ENCODE data around the gene DGKZ.

Gene DGKZ

DNA sequence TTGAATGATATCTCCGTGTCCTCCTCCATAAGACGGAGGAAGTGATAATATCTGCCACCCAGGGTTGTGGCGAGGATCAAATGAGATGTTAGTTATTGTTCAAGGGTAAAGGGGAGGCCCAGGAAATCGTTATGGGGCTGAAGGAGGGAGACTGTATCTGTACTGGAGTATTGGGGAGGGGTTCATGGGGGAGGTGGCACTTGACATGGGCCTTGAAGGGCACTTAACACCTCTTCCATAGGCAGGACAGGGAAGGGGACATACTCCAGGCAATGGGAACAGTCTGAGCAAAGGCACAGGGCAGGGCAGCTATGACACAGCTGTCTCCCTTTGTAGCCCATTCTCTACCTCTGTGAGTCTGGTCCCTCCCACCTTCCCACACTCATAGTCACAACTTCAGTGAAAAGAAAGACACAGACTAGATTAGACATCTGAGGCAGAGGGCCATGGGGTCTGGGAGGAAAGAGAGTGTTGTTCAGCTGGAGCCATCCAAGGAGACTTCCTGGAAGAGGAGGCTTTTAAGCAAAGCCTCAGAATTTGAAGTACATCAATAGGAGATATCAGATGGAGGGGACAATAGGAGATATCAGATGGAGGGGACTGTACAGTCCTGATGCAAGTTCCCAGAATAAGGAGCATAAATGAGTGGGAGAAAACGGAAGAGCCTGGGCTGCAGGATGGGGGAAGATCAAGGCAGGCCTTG, 15.8 kb upstream of the DGKZ start:
- Histone ChIP-seq H3K9me3 (ENCODE audit: control insufficient read depth, low read length) (no peaks in the 10 kb centered on the region), H3K27me3 (ENCODE audit: control insufficient read depth, insufficient read depth, low read length) (peaks cover 52% of the 10 kb centered on the region), H3K36me3 (ENCODE audit: control insufficient read depth, insufficient read depth, low read length) (no peaks in the 10 kb centered on the region), H3K4me3 (ENCODE audit: low read length) (no peak overlapping the region), H3K4me1 (ENCODE audit: control insufficient read depth, insufficient read depth, low read length) (peaks cover 8% of the 10 kb centered on the region), H3K9ac (ENCODE audit: low read length) (no peak overlapping the region)

DNA sequence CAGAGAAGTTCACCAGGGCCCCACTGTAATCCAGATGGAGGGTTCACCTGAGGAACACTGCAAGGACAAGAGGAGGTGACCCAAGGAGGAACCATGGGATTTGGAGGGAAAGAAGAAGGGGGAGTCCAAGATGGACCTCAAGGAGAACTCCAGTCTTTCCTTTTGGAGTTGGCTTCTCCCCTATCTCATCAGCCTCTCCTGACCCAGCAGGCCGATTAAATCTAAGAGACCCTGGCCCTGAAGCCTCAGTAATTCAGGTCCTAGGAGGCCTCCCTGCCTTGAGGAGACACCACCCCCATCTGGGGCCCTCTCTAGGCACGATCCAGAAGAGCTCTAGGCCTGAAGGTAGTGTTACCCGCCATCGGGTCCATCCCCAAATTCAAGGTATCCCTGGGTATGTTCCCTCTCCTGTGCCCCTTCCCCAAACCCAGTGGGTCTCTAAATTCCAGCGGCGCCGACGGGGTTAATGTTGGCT, 15.1 kb upstream of the DGKZ start:
- no peak overlapping the region for H3K4me3 ChIP-seq (ENCODE audit: low read length)
- peaks cover 52% of the 10 kb centered on the region for H3K27me3 ChIP-seq (ENCODE audit: control insufficient read depth, insufficient read depth, low read length)
- H3K4me1 ChIP-seq (ENCODE audit: control insufficient read depth, insufficient read depth, low read length) = peaks cover 8% of the 10 kb centered on the region
- no peak overlapping the region for H3K9ac ChIP-seq (ENCODE audit: low read length)
- no peaks in the 10 kb centered on the region for H3K36me3 ChIP-seq (ENCODE audit: control insufficient read depth, insufficient read depth, low read length)
- H3K9me3 ChIP-seq (ENCODE audit: control insufficient read depth, low read length) = no peaks in the 10 kb centered on the region

DNA sequence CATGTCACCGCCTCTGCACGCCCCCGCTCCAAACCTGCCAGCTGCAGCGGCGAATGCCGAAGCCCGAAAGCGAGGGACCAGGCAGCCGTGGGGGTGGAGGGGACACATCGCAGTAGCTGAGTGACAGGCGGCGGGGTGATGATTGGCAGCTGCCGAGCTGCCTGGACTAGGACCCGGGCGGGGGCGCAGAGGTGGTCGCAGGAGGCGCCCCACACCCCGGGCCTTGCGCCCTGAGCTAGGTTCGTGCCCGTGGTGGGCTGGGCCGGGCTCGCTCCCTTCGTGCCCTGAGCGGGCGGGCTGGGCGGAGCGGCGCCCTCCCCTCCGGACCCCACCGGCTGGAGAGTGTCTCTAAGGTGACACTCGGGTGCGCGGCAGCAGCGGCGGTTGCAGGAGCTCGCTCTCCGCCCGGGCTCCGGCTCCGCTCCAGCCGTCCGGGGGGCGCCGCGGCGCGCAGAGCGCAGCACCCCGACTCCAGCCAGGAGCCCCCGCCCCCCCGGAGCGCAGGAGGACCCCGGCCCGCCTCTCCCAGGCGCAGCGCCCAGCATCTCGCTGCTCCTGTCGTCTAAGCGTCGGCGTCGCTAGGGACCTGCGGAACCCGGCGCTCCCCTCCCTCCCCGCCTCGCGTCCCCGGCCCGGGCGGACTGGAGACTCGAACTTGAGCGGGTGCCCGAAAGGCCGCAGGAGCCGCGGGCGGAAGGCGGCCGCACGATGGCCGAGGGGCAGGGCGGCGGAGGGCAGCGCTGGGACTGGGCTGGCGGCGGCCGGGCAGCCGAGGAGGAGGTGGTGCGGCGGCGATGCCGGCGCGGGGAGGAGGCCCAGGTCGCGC, 14.5 kb upstream of the DGKZ start:
- H3K9ac ChIP-seq (ENCODE audit: low read length) = no peak overlapping the region
- H3K4me1 ChIP-seq (ENCODE audit: control insufficient read depth, insufficient read depth, low read length) = peaks cover 8% of the 10 kb centered on the region
- no peaks in the 10 kb centered on the region for H3K36me3 ChIP-seq (ENCODE audit: control insufficient read depth, insufficient read depth, low read length)
- H3K4me3 ChIP-seq (ENCODE audit: low read length) = no peak overlapping the region
- H3K9me3 ChIP-seq (ENCODE audit: control insufficient read depth, low read length) = no peaks in the 10 kb centered on the region
- peaks cover 52% of the 10 kb centered on the region for H3K27me3 ChIP-seq (ENCODE audit: control insufficient read depth, insufficient read depth, low read length)

DNA sequence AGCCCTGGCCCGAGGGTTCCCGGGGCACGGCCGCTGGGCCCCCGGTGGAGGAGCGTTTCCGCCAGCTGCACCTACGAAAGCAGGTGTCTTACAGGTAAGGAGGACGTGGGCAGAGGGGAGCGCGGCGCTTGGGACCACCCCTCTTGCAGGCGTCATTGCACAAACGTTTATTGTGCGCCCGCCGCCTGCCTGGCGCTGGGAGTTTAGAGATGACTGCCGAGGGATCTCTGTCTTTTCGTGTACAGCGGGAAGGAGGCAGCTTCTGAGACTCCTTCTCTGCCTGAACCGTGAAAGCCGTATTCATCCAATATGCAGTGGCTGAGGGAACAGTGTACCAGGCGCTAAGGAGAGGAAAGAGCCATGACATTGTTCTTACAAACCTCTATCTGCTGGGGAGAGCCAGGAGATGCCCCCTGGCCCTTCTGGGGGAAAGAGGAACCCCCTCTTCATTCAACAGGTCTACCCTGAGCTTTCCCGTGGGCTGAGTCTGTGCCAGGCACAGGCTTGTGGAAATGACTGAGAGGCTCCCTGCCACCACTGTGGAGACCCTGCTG, 13.8 kb upstream of the DGKZ start:
- H3K9ac ChIP-seq (ENCODE audit: low read length) = no peak overlapping the region
- no peaks in the 10 kb centered on the region for H3K36me3 ChIP-seq (ENCODE audit: control insufficient read depth, insufficient read depth, low read length)
- H3K9me3 ChIP-seq (ENCODE audit: control insufficient read depth, low read length) = no peaks in the 10 kb centered on the region
- no peak overlapping the region for H3K4me3 ChIP-seq (ENCODE audit: low read length)
- H3K4me1 ChIP-seq (ENCODE audit: control insufficient read depth, insufficient read depth, low read length) = peaks cover 8% of the 10 kb centered on the region
- H3K27me3 ChIP-seq (ENCODE audit: control insufficient read depth, insufficient read depth, low read length) = peaks cover 52% of the 10 kb centered on the region

DNA sequence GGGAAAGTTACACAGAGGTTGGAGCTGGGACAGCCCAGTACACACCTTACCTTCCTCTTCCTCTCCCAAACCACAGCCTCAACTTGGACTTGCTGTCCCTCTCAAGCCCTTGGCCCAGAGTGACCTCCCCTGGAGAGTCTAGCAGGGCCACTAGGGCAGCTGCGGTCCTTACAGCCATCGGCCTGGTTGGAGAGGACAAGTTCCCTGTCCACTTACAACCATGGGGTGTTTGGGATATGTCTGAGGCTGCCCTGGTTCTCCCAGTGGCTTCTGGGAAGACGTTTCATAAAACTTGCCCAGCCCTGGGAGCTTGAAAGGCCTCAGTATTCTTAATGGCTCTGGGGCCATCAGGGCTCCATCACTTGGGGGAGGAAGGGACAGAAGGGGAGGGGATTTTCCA, 13.1 kb upstream of the DGKZ start:
- Histone ChIP-seq H3K9me3 (ENCODE audit: control insufficient read depth, low read length) (no peaks in the 10 kb centered on the region), H3K4me1 (ENCODE audit: control insufficient read depth, insufficient read depth, low read length) (peaks cover 15% of the 10 kb centered on the region), H3K9ac (ENCODE audit: low read length) (no peak overlapping the region)

DNA sequence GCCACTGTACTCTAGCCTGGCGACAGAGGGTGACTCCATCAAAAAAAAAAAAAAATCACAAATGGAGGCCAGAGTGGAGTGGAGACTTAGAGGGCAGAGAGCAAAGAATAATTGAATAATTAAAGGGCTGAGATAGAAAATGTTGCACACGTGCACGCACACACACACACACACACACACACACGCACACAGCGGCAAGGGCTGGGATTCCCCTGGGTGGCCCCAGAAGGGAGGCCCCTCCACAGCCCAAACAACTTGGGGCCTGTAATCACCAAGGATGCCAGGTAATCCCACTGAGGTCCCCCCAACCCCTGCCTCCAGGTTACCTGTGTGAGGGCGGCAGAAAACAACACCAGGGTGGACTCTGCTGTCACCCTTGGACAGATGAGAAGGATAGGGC, 12.0 kb upstream of the DGKZ start:
- Histone ChIP-seq H3K27me3 (ENCODE audit: control insufficient read depth, insufficient read depth, low read length) (peaks cover 49% of the 10 kb centered on the region), H3K9ac (ENCODE audit: low read length) (no peak overlapping the region), H3K9me3 (ENCODE audit: control insufficient read depth, low read length) (no peaks in the 10 kb centered on the region), H3K4me3 (ENCODE audit: low read length) (no peak overlapping the region), H3K4me1 (ENCODE audit: control insufficient read depth, insufficient read depth, low read length) (peaks cover 22% of the 10 kb centered on the region), H3K36me3 (ENCODE audit: control insufficient read depth, insufficient read depth, low read length) (no peaks in the 10 kb centered on the region)

More for the DNA sequence above, 13.1 kb upstream of the DGKZ start:
- no peaks in the 10 kb centered on the region for H3K36me3 ChIP-seq (ENCODE audit: control insufficient read depth, insufficient read depth, low read length)
- H3K27me3 ChIP-seq (ENCODE audit: control insufficient read depth, insufficient read depth, low read length) = peaks cover 57% of the 10 kb centered on the region
- no peak overlapping the region for H3K4me3 ChIP-seq (ENCODE audit: low read length)

DNA sequence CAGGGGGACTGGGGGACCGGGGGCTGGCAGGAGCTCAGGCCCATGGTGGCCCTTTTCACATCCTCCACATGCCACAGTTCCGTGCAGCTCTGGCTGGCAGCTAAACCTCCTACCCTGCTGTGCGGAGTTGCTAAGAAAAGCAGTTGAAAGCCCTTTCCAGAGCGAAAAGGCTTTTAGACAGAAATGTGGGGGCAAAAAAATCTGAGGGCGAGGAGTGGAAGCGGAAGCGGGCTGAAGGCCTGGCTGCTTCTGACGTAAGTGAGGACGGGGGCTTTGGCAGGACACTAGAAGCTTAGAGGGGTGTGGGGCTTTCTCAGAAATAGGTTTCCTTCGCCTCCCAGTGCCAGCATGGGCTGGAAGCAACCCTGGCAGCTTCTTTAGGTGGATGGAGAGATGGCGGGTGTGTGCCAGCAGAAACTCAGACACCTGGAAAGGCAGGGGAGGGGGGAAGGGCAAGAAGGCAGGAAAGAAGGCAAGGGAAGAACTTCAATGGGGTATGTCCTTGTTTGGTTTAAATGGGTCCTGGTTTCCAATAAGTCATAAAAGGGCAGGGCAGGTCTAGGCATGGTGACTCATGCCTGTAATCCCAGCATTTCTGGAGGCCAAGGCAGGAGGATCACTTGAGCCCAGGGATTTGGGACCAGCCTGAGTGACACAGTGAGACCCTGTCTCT, 11.2 kb upstream of the DGKZ start:
- H3K9ac ChIP-seq (ENCODE audit: low read length) = no peak overlapping the region
- H3K27me3 ChIP-seq (ENCODE audit: control insufficient read depth, insufficient read depth, low read length) = peaks cover 42% of the 10 kb centered on the region
- peaks cover 22% of the 10 kb centered on the region for H3K4me1 ChIP-seq (ENCODE audit: control insufficient read depth, insufficient read depth, low read length)

DNA sequence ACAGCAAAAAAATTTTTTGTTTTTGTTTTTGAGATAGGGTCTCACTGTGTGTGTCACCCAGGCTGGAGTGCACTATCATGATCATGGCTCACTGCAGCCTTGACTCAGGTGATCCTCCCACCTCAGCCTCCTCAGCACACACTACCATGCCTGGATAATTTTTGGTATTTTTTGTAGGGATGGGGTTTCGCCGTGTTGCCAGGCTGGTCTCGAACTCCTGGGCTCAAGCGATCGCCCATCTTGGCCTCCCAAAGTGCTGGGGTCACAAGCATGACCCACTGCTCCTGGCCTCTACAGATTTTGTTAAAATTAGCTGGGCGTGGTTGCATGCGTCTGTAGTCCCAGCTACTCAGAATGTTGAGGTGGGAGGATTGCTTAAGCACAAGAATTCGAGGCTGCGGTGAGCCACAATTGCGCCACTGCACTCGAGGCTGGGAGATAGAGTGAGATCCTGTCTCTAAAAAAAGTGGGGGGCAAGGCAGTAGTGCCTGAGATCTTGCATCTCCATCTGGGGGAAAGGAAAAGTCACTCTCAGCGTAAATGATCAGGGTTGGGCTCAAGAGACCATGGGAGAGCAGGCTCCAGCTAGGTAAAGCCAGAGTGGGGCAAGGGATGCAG, 10.6 kb upstream of the DGKZ start:
- Histone ChIP-seq H3K27me3 (ENCODE audit: control insufficient read depth, insufficient read depth, low read length) (peaks cover 35% of the 10 kb centered on the region), H3K9ac (ENCODE audit: low read length) (no peak overlapping the region), H3K9me3 (ENCODE audit: control insufficient read depth, low read length) (no peaks in the 10 kb centered on the region), H3K4me1 (ENCODE audit: control insufficient read depth, insufficient read depth, low read length) (peaks cover 22% of the 10 kb centered on the region), H3K36me3 (ENCODE audit: control insufficient read depth, insufficient read depth, low read length) (no peaks in the 10 kb centered on the region), H3K4me3 (ENCODE audit: low read length) (no peak overlapping the region)

More for the DNA sequence above, 11.2 kb upstream of the DGKZ start:
- H3K36me3 ChIP-seq (ENCODE audit: control insufficient read depth, insufficient read depth, low read length) = no peaks in the 10 kb centered on the region
- no peaks in the 10 kb centered on the region for H3K9me3 ChIP-seq (ENCODE audit: control insufficient read depth, low read length)
- H3K4me3 ChIP-seq (ENCODE audit: low read length) = no peak overlapping the region

DNA sequence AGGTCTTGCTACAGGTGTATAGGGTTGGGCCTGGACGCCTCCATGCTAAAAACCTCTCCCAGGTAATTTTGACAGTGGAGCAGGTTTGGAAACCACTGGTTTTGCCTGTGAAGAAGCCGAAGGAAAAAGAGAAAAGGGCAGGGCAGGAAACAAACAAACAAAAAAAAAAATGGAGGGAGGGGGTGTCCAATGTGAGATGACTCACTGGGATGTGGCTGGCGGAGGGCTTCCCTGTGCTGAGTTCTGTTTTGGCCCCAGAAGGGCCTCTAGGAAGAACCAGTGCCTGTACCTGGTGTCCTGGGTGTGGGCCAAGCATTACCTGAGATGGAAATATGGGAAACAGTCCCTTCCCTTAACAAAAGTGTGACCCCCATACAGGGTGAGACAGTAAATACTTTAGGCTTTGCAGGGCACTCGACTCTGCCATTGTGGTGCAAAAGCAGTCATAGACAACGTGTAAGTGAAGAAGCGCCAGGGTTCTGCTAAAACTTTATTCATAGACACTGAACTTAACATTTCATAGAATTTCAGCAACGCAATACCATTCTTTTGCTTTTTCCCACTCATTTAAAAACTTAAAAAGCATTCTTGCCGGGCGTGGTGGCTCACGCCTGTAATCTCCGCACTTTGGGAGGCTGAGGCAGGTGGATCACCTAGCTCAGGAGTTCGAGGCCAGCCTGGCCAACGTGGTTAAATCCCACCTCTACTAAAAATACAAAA, 9.5 kb upstream of the DGKZ start:
- Histone ChIP-seq H3K4me1 (ENCODE audit: control insufficient read depth, insufficient read depth, low read length) (peaks cover 15% of the 10 kb centered on the region), H3K9me3 (ENCODE audit: control insufficient read depth, low read length) (no peaks in the 10 kb centered on the region), H3K9ac (ENCODE audit: low read length) (no peak overlapping the region), H3K4me3 (ENCODE audit: low read length) (no peak overlapping the region), H3K36me3 (ENCODE audit: control insufficient read depth, insufficient read depth, low read length) (no peaks in the 10 kb centered on the region), H3K27me3 (ENCODE audit: control insufficient read depth, insufficient read depth, low read length) (peaks cover 24% of the 10 kb centered on the region)

DNA sequence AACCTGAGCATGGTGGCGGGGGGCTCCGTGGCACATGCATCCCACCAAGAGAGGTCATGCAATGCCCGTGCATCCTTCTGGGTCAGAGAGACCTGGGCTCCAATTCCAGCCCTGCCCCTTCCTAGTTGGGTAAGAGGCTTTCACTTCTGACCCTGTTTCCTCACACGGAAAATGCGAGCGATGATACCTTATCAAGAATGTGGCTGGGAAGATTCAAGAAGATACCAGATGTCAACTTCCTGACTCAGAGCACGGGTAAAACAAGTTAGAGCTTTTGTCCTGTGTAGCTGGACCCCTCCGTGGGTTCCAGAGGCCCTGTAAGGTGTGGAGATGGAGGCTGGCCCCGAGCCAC, 8.7 kb upstream of the DGKZ start:
- no peak overlapping the region for H3K9ac ChIP-seq (ENCODE audit: low read length)
- peaks cover 16% of the 10 kb centered on the region for H3K27me3 ChIP-seq (ENCODE audit: control insufficient read depth, insufficient read depth, low read length)
- H3K4me3 ChIP-seq (ENCODE audit: low read length) = peak overlapping the region; percentile 14
- no peaks in the 10 kb centered on the region for H3K36me3 ChIP-seq (ENCODE audit: control insufficient read depth, insufficient read depth, low read length)
- peaks cover 14% of the 10 kb centered on the region for H3K4me1 ChIP-seq (ENCODE audit: control insufficient read depth, insufficient read depth, low read length)
- no peaks in the 10 kb centered on the region for H3K9me3 ChIP-seq (ENCODE audit: control insufficient read depth, low read length)

DNA sequence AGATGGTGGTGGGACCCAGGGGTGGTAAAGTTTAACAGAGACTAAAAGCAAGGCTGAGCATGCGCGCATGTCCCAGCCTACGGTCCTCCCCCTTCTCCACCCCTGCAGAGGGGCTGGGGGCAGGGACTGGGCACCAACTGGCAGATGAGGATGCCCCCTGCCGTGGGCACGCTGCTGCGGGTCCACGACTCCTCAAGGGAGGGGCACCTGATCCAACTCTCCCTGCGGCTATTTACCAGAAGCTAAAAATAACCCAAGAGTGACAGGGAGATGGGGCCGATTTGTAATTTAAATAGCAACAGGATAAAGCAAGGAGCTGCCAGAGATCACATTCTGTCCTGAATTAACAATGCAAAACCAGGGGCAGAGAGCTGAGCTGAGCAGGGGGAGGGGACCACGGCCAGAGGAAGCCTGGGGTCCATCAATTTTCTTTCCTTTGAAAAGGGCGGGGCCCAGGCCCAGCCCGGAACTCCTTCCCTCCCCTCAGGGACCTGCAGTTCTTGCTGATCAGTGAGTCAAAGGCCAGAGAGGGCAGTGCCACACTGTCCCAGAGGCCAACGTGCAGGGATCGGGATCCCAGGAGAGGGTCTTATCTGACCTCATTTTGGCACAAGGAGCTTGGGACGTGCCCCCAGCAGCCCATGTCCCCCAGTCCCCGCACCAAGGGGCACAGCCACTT, 8.1 kb upstream of the DGKZ start:
- Histone ChIP-seq H3K36me3 (ENCODE audit: control insufficient read depth, insufficient read depth, low read length) (no peaks in the 10 kb centered on the region), H3K27me3 (ENCODE audit: control insufficient read depth, insufficient read depth, low read length) (peaks cover 11% of the 10 kb centered on the region), H3K4me3 (ENCODE audit: low read length) (peak overlapping the region; percentile 14), H3K4me1 (ENCODE audit: control insufficient read depth, insufficient read depth, low read length) (peaks cover 14% of the 10 kb centered on the region), H3K9me3 (ENCODE audit: control insufficient read depth, low read length) (no peaks in the 10 kb centered on the region), H3K9ac (ENCODE audit: low read length) (no peak overlapping the region)
